Colonic mucosa (tissue), 4 donors: Measurements from ENCODE around the gene RAD51. TPM values are rescaled to one million over a fixed set of nuclear protein-coding genes. Genes with fewer than 3 reads are reported as not detected.

Experiments used
- DNase-seq: peaks from one replicate; pipeline ENCODE4 v3.0.0-alpha.2; 2020
- H3K27ac ChIP-seq: fragments of 200-600 bp; one replicate; pipeline ENCODE4 v1.8.0; 2021
- H3K27me3 ChIP-seq: fragments of 200-600 bp; one replicate; pipeline ENCODE4 v1.8.0; 2021
- H3K36me3 ChIP-seq: fragments of 200-600 bp; one replicate; pipeline ENCODE4 v1.8.0; 2021
- H3K4me1 ChIP-seq: fragments of 200-600 bp; one replicate; pipeline ENCODE4 v1.8.0; 2021; ENCODE audit warnings: mild to moderate bottlenecking
- H3K4me3 ChIP-seq: fragments of 200-600 bp; one replicate; pipeline ENCODE4 v1.8.0; 2021
- H3K9ac ChIP-seq, 2 donors: one replicate each; pipeline ENCODE4 v1.7.0; 2013; ENCODE audit warnings: control low read depth in 2 of 2, low read depth in 2 of 2, low read length in 2 of 2
- H3K9me3 ChIP-seq: fragments of 200-600 bp; one replicate; pipeline ENCODE4 v1.8.0; 2021
- CTCF ChIP-seq: fragments of 200-600 bp; IDR thresholded peaks from one replicate; pipeline ENCODE4 v1.8.0; 2022; ENCODE audit warnings: antibody characterized with exemption, mild to moderate bottlenecking
- intact Hi-C: fragments of 100-400 bp; cut with DNase I; formaldehyde crosslinking; loops from one replicate; pipeline ENCODE4 v1.14.1; 2022
- total RNA-seq, 2 donors: library from RNA; stranded (reverse); fragmentation: NEBNext Ultra II Directional in 1 of 2; extraction: Animal tissue kit (Norgen Biotek cat#: 25700) in 1 of 2; gene quantifications; one replicate each; pipeline ENCODE4 v1.2.1, GENCODE V29; 2021
- donor health status: healthy.
- donor health status: DM: no; HTN: no; CAD: no.
- donor health status: DM: no; HTN: no; CAD: no.

The RAD51 gene
- total RNA-seq, 2 donors from 2014 or later: 10.0 to 30.5 TPM

- Histone ChIP-seq H3K9me3 (no peaks in the 10 kb centered on the region), H3K4me3 (peak overlapping the region; percentile 0), H3K27ac (peak overlapping the region; percentile 90), H3K9ac (peak overlapping the region; percentile 39 to 66), H3K4me1 (peaks cover 29% of the 10 kb centered on the region), H3K27me3 (no peaks in the 10 kb centered on the region), H3K36me3 (no peaks in the 10 kb centered on the region)
- TF ChIP-seq CTCF: no peak
- intact Hi-C loops: no loop called here
- DNase-seq: peak; percentile 78
Measured at GRCh38 chr15:40768521-40769273, 73.7 kb downstream of the RAD51 start.

- H3K36me3 ChIP-seq: peaks cover under 1% of the 10 kb centered on the region
- H3K4me1 ChIP-seq: peaks cover 29% of the 10 kb centered on the region
- DNase-seq: peak; percentile 76
- peak within 1 kb of the TSS; percentile 90 for H3K27ac ChIP-seq
- H3K4me3 ChIP-seq: peak within 1 kb of the TSS; percentile 15
- H3K9me3 ChIP-seq: no peaks in the 10 kb centered on the region
- no peak for TF ChIP-seq CTCF
- intact Hi-C loops: no loop called here
- H3K9ac ChIP-seq: peak within 1 kb of the TSS; percentile 39 to 66
- H3K27me3 ChIP-seq: no peaks in the 10 kb centered on the region
Measured at GRCh38 chr15:40769274-40770146, 74.5 kb downstream of the RAD51 start, which contains the start of gene C15orf62. C15orf62 (plus strand) TSS chr15:40769980; CDS start chr15:40770496, 516 bp downstream.

GRCh38 chr15:40770147-40770721, 75.3 kb downstream of the RAD51 start:
- peak; percentile 72 for DNase-seq
- intact Hi-C loops: no loop called here
- Histone ChIP-seq H3K9me3 (no peaks in the 10 kb centered on the region), H3K27ac (peak overlapping the region; percentile 90), H3K9ac (peak overlapping the region in 1 of 2 donors; percentile 66), H3K36me3 (peaks cover 8% of the 10 kb centered on the region), H3K4me3 (peak overlapping the region; percentile 15), H3K4me1 (peaks cover 23% of the 10 kb centered on the region), H3K27me3 (no peaks in the 10 kb centered on the region)
- no peak for TF ChIP-seq CTCF

GRCh38 chr15:40771242-40771641, 76.3 kb downstream of the RAD51 start:
- peaks cover 19% of the 10 kb centered on the region for H3K4me1 ChIP-seq
- no peak for TF ChIP-seq CTCF
- no peak overlapping the region for H3K27ac ChIP-seq
- no peak overlapping the region for H3K4me3 ChIP-seq
- no peak overlapping the region for H3K9ac ChIP-seq
- no peak for DNase-seq
- no peaks in the 10 kb centered on the region for H3K9me3 ChIP-seq
- H3K27me3 ChIP-seq: no peaks in the 10 kb centered on the region
- intact Hi-C loops: no loop called here
- H3K36me3 ChIP-seq: peaks cover 10% of the 10 kb centered on the region

GRCh38 chr15:40772014-40772413, 77.0 kb downstream of the RAD51 start:
- Histone ChIP-seq H3K4me1 (peaks cover 19% of the 10 kb centered on the region), H3K9me3 (no peaks in the 10 kb centered on the region), H3K4me3 (no peak overlapping the region), H3K36me3 (peaks cover 10% of the 10 kb centered on the region), H3K9ac (no peak overlapping the region), H3K27ac (no peak overlapping the region), H3K27me3 (no peaks in the 10 kb centered on the region)
- TF ChIP-seq CTCF: no peak
- intact Hi-C loops: no loop called here
- DNase-seq: no peak
